Measurements from ENCODE around the gene IL1RAPL2.

Gene IL1RAPL2

GRCh38 chrX:105282077-105282476 lies 716.1 kb downstream of the IL1RAPL2 start:
- no peak for DNase-seq

- DNase-seq: no peak
Measured at GRCh38 chrX:105297041-105297440, 731.0 kb downstream of the IL1RAPL2 start.

GRCh38 chrX:105299286-105299685 lies 733.3 kb downstream of the IL1RAPL2 start:
- no peak for DNase-seq

GRCh38 chrX:105302246-105302645 lies 736.2 kb downstream of the IL1RAPL2 start:
- no peak for DNase-seq

DNA sequence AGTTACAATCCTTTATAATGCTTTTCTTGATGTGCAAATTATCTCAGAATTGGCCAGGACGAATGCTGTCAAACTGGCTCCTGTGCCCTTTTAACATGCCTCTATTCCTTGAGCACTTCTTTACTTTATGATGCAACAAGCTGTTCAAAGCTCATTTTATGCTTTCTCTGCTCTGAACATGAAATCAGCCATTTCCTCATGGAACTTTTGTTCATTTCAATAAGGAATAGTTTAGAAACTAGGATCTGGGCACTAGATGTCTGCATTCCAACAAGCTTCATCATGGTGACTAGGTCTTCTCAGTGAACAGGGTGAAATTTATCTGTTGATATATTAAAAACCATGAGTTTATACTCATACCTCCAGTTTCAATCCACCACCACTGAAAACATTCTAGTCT lies 741.8 kb downstream of the IL1RAPL2 start:
- DNase-seq: no peak

GRCh38 chrX:105313596-105313995 lies 747.6 kb downstream of the IL1RAPL2 start:
- DNase-seq: no peak

- DNase-seq: no peak
Measured at GRCh38 chrX:105314458-105314857, 748.5 kb downstream of the IL1RAPL2 start.

- DNase-seq: no peak
Measured at GRCh38 chrX:105315248-105315647, 749.2 kb downstream of the IL1RAPL2 start.

DNA sequence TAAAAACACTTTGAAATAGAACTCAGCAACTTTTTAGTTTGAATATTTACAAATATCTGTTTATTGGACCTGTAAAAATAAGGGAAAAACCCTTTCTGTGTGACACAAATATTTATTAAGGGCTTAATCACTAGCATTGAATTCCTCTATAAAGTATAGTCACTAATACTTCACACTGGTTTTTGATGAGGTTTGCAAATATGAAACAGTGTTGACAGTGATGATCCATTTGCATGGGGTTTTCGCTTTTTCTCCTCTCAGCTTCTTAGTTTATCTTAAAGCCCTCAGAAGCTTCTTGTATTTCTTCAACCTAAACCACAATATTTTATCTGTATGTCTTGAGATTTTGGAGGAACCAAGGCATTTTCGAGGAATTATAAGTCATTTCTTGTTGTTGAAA lies 751.1 kb downstream of the IL1RAPL2 start:
- DNase-seq: no peak

DNA sequence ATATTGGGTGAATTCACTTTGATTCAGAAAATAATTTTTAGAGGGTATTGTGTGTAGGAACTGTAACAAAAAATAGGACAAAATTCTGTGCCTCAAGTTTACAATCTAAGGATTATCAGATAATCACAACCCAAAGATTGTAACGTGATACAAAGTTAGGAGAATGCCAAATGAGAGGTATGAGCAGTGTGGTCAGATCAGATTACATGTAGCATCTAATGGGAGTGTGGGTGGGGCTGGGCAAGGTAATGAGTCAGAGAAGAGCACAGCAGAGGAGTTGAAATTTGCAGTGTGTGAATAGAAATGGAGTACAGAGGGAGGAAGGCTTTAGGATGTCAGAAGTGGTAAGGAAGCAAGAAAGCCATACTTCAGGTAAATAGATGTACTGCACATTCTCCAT lies 757.9 kb downstream of the IL1RAPL2 start:
- DNase-seq: no peak

- no peak for DNase-seq
Measured at GRCh38 chrX:105328773-105329172, 762.8 kb downstream of the IL1RAPL2 start.

- DNase-seq: no peak
Measured at GRCh38 chrX:105331244-105331643, 765.2 kb downstream of the IL1RAPL2 start.

DNA sequence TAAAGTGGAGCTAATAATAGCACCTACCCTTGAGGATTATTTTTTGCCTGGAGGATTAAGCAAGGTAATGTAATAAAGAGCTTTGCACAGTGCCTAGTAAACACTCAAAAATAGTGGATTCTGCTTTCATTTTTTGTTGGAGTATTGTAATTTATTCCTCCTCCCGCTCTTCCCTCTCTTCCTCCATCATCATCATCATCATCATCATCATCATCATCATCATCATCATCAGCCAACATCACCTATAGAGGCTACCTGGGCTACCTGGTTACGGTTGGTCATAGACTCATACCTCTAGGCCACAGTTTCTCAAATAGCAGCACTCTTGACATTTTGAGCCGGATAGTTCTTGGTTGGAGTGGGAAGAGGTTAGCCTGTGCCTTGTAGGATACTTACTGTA lies 781.4 kb downstream of the IL1RAPL2 start:
- no peak for DNase-seq

DNA sequence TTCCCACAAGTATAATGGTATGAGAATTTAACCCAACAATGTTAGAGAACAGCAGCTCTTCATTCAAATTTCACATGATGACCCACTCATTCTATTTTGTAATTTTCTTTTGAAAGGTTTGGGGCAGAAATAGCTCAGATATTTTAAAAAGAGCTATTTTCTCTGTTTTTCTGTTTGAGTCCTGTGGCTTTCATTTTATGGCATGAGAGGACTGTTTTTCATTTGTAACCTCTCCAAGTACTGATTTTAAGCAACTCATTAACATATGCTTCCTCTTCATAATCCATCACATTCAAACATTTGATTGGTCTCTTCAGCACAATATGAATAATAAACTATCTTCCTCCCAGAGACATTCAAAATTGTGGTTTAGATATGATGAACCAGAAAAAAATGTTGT lies 783.5 kb downstream of the IL1RAPL2 start:
- no peak for DNase-seq

DNA sequence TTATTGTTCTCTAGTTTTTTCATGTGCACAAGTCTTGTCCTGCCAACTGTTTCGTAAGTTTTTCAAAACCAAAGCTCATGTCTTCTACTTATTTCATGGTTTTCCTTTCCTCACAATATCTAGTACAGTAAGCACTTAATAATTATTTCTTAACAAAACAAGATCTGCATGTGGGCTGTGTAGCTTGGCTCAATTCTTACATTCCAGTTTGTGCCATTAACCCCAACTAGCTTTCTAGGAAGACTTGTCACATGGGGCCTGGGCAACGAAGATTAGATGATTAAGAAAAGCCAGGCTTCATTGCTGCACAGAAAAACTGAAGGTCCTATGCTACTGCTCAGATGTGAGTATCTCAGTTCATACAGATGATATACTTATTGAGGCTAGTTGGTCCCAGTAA lies 809.8 kb downstream of the IL1RAPL2 start:
- DNase-seq: no peak

GRCh38 chrX:105424729-105425128 lies 858.7 kb downstream of the IL1RAPL2 start:
- no peak for DNase-seq

DNA sequence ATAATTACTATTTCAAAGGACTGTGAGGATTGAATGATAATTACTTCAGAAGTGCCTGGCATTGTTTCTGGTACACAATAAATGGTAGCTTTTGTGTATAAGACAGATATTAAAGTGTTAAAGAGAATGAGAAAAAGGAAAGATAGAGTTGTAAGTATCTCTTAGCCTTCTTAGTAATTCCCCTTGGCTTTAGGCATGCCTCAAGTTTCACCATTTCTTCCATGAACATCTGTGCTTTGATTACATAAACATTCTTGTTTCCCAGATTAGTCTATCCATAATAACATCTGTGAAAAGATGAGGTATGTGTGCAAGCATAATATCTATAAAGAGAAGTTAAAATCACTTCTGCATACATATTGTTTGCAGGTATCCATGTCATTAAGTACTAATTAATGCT lies 885.4 kb downstream of the IL1RAPL2 start:
- DNase-seq: no peak

DNA sequence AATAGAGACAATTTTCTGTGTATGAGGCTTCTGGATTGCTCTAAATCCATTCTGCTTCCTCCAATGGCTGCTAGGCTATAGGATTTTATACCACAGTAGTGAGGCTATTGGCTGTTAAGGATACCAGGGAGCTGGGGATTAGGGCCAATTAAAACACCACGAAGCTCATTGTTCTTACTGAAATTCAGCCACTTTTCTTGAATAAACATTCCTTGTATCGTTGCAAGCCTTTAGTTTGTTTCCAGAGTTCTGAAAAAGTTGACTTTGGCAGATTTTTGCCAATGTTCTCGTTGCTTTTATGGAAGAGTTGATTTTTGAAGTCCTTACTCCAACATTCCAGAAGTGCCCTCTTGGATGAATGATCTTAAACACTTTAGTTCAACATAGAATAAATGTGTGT lies 892.8 kb downstream of the IL1RAPL2 start:
- DNase-seq: no peak

GRCh38 chrX:105460376-105460775 lies 894.4 kb downstream of the IL1RAPL2 start:
- no peak for DNase-seq

DNA sequence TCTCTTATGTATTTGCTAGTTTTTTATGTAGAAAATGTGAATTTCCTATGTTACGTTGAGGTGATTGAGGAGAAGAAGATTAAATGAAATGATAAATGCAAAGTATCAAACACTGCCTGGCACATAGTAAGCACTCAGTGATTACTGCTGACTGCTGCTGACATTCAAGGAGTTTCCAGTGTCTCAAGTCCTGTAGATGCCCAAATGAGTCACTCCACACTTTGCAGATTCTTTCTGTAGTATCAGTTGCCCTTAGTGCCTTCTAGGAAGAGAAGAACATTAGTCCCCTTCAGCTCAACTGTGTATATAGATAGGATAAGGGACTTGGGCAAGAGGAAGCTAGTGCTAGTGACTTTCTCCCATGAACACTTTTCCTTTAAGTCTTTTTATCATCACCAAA lies 895.0 kb downstream of the IL1RAPL2 start:
- no peak for DNase-seq

- no peak for DNase-seq
Measured at GRCh38 chrX:105462186-105462585, 896.2 kb downstream of the IL1RAPL2 start.

DNA sequence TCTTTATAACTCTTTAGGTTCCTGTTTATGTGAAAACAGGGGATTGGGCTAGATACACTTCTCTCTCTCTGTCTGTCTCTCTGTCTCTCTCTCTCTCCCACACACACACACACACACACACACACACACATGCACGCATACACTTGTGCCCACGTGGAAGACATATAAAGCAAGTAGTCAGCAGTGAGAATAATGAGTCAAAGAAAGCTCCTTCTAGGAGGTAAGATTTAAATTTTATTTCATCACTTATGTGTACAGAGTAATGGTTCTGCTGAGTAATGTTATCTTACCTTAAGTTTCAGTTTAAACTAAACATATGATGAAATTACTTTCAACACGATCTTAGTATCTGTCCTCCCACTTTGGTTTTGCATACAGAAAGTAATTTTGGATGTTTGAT lies 897.5 kb downstream of the IL1RAPL2 start:
- no peak for DNase-seq

GRCh38 chrX:105464618-105465017 lies 898.6 kb downstream of the IL1RAPL2 start:
- no peak for DNase-seq

DNA sequence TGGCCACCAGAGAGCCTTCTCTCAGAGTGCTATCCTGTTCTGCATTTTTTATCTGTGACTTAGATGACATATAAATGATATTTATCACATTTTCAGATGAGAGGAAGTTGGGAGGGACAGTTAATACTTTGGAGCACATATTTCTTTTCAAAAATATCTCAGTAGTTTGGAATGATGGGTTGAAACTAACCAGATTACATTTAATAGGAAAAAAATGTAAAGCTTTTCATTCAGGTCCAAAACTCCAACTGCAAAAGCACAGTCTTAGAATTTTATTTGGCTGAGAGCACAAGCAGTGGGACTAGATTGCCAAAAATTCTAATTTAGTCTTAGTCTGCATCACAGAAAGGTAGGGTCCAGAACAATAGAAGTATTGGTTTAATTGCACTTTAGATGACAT lies 902.7 kb downstream of the IL1RAPL2 start:
- no peak for DNase-seq

DNA sequence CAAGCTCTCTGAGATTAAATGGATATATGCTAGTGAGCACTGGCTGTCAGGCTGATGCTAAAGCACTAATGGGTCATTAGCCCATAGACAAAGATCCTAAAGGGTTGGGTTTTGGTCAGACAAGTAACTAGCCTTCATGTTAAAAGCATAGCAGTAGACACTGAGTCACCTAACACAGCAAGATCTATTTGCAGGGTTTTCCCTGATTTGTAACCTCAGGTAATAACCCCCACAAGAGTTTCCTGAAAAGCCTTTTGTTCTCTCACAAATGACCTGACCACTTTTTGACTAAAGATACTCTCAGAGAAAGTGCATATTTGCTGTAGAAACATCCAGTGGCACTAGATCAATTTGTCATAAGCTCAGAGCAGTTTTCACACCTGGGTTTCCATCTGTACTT lies 905.6 kb downstream of the IL1RAPL2 start:
- no peak for DNase-seq

DNA sequence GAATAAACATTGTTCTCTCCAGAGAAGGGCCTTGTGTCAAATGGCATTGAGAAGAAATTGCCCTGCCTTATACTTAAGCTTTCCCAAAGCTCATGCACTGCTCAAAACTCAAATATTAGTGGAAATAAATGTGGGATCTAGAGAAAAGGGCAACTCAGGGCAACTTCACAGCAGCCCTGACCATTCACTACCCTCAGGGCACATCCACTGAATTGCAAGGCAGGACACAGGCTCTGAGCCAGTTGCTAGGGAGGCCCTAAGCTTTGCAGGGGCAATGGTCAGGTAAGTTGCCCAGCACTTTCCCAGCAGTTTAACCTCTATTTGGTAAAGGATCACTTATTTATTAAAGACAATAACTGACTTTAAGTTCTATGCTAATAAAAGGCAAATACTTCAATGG lies 909.8 kb downstream of the IL1RAPL2 start:
- no peak for DNase-seq

Measured in NCI-H1930 (cell line).